Calu3 (cell line): Measurements from ENCODE around the gene KIAA1549. TPM values are rescaled to one million over a fixed set of nuclear protein-coding genes. Genes with fewer than 3 reads are reported as not detected.

ENCODE experiments used
- BruUV-seq: library from RNA; stranded (reverse); fragments of 400-500 nt; replicated peaks from 2 replicates; lab custom pipeline; 2021; lab: Mats Ljungman, UMichigan
- CTCF ChIA-PET: fragments of 300-600 bp; sonication (Branson Sonifier 250); formaldehyde crosslinking; loops from one replicate; lab custom pipeline; 2022; ENCODE audit warnings: antibody characterized with exemption; lab: Charles Lee
- DNase-seq: peaks from one replicate; pipeline ENCODE4 v3.0.0; 2022
- H3K27ac Mint-ChIP-seq: one replicate; pipeline ENCODE4 v1.8.0; 2022; ENCODE audit warnings: mixed read lengths; ENCODE audit not compliant: unreplicated experiment
- H3K27me3 Mint-ChIP-seq: one replicate; pipeline ENCODE4 v1.8.0; 2022; ENCODE audit warnings: mixed read lengths; ENCODE audit not compliant: unreplicated experiment
- H3K36me3 Mint-ChIP-seq: one replicate; pipeline ENCODE4 v1.8.0; 2022; ENCODE audit warnings: mild to moderate bottlenecking, moderate library complexity, mixed read lengths; ENCODE audit not compliant: insufficient read depth, unreplicated experiment
- H3K4me1 Mint-ChIP-seq: one replicate; pipeline ENCODE4 v1.8.0; 2022; ENCODE audit warnings: mild to moderate bottlenecking, low read depth, mixed read lengths; ENCODE audit not compliant: unreplicated experiment
- H3K4me3 Mint-ChIP-seq: one replicate; pipeline ENCODE4 v1.8.0; 2022; ENCODE audit warnings: mild to moderate bottlenecking, low read depth, moderate library complexity, mixed read lengths; ENCODE audit not compliant: unreplicated experiment
- H3K9me3 Mint-ChIP-seq: one replicate; pipeline ENCODE4 v1.8.0; 2022; ENCODE audit warnings: low read depth, mixed read lengths; ENCODE audit not compliant: unreplicated experiment
- CTCF ChIP-seq: fragments of 200-600 bp; IDR thresholded peaks from one replicate; pipeline ENCODE4 v1.8.0; 2022; ENCODE audit warnings: antibody characterized with exemption; ENCODE audit not compliant: unreplicated experiment
- intact Hi-C: fragments of 100-400 bp; cut with micrococcal nuclease; formaldehyde crosslinking; loops from one replicate; pipeline ENCODE4 v1.10.0; 2022; ENCODE audit not compliant: unreplicated experiment
- total RNA-seq: library from RNA; stranded (reverse); gene quantifications from 2 replicates; pipeline ENCODE4 v1.2.3, GENCODE V29; 2022

The KIAA1549 gene
- total RNA-seq, 1 experiment from 2014 or later = 10.4 TPM

- H3K9me3 Mint-ChIP-seq = no peaks in the 10 kb centered on the region
- H3K4me1 Mint-ChIP-seq = peaks cover 31% of the 10 kb centered on the region
- H3K27me3 Mint-ChIP-seq = no peaks in the 10 kb centered on the region
- H3K4me3 Mint-ChIP-seq = no peak overlapping the region
- no peaks in the 10 kb centered on the region for H3K36me3 Mint-ChIP-seq
- no peak overlapping the region for H3K27ac Mint-ChIP-seq
- no peak for TF ChIP-seq CTCF
- DNase-seq = no peak
- BruUV-seq = no TSS peak
- CTCF ChIA-PET = no interaction called here
- intact Hi-C loops = loop anchor here (10.0 kb wide), 1 partner anchor 193 kb away; no protein-coding TSS in a partner anchor
These were observed 98.9 kb downstream of the KIAA1549 start for GRCh38 chr7:138882249-138882648.

DNA sequence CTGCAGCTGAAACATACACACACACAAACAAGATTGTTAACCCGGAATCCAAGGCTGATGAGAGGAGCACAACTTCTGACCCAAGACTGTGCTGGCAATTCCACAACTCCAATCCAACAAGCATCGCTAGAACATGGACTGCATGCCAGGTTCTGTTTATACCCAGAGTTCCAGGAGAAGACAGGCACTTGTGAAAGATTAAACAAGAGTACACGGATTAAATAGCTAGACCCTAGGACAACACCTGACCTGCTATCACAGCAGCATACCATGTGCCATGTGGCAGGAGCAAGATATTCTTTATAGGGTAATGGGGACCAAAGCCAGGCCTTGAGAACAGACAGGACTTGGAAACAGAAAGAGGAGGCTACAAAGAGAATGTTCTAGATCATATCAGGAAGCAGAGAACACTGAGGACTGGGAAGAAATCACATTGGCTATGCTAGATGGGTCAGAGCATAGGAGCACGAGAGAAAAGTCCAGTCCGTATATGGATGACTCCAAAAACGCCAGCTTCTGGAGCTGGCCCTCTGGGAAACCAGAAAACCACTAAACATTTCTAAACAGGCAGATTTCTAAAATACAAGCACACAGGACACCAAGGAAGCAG lies 99.5 kb downstream of the KIAA1549 start:
- CTCF ChIA-PET = no interaction called here
- DNase-seq = no peak
- no peaks in the 10 kb centered on the region for H3K27me3 Mint-ChIP-seq
- H3K27ac Mint-ChIP-seq = no peak overlapping the region
- no TSS peak for BruUV-seq
- H3K4me1 Mint-ChIP-seq = peaks cover 31% of the 10 kb centered on the region
- H3K36me3 Mint-ChIP-seq = no peaks in the 10 kb centered on the region
- intact Hi-C loops = loop anchor here (10.0 kb wide), 1 partner anchor 193 kb away; no protein-coding TSS in a partner anchor
- no peak for TF ChIP-seq CTCF
- H3K4me3 Mint-ChIP-seq = no peak overlapping the region
- no peaks in the 10 kb centered on the region for H3K9me3 Mint-ChIP-seq

- DNase-seq = peak; percentile 65
- no peaks in the 10 kb centered on the region for H3K27me3 Mint-ChIP-seq
- CTCF ChIA-PET = no interaction called here
- no TSS peak for BruUV-seq
- intact Hi-C loops = loop anchor here (10.0 kb wide), 1 partner anchor 194 kb away; no protein-coding TSS in a partner anchor
- H3K27ac Mint-ChIP-seq = no peak overlapping the region
- no peaks in the 10 kb centered on the region for H3K36me3 Mint-ChIP-seq
- no peak for TF ChIP-seq CTCF
- H3K4me1 Mint-ChIP-seq = peaks cover 32% of the 10 kb centered on the region
- no peaks in the 10 kb centered on the region for H3K9me3 Mint-ChIP-seq
- no peak overlapping the region for H3K4me3 Mint-ChIP-seq
These were observed 100.2 kb downstream of the KIAA1549 start for GRCh38 chr7:138880881-138881578.

GRCh38 chr7:138879356-138879755 lies 101.8 kb downstream of the KIAA1549 start:
- no TSS peak for BruUV-seq
- Mint-ChIP-seq H3K4me1 (peaks cover 34% of the 10 kb centered on the region), H3K27ac (no peak overlapping the region), H3K27me3 (no peaks in the 10 kb centered on the region), H3K4me3 (no peak overlapping the region), H3K36me3 (no peaks in the 10 kb centered on the region), H3K9me3 (no peaks in the 10 kb centered on the region)
- TF ChIP-seq CTCF = no peak
- DNase-seq = no peak
- CTCF ChIA-PET = interaction anchor here (0.6 kb wide), 1 partner anchor 688 kb away, joined by 5 read pairs; no protein-coding TSS in a partner anchor
- intact Hi-C loops = no loop called here
